GM12878 (cell line): ENCODE results near the gene MBNL1. TPM values are rescaled to one million over a fixed set of nuclear protein-coding genes. Genes with fewer than 3 reads are reported as not detected.

Source experiments
- ATAC-seq: fragments of 200-7000 bp; cut with Tn5 transposase; 3 replicates; pipeline ENCODE4 v1.9.1; 2020; ENCODE audit warnings: mild to moderate bottlenecking, moderate library complexity
- BruUV-seq: library from RNA; stranded (reverse); fragments of 400-500 nt; replicated peaks from 2 replicates; lab custom pipeline; 2021; lab: Mats Ljungman, UMichigan
- CTCF ChIA-PET: fragments of 300-600 bp; sonication (Branson Sonifier 250); formaldehyde crosslinking; extraction: SDS; loops from one replicate; lab custom pipeline; 2021; ENCODE audit warnings: inconsistent platforms; lab: Yijun Ruan, JAX
- POLR2A ChIA-PET: fragments of 350-600 bp; formaldehyde crosslinking; extraction: SDS; loops from one replicate; lab custom pipeline; 2021; ENCODE audit warnings: inconsistent platforms; lab: Charles Lee
- RAD21 ChIA-PET: fragments of 300-600 bp; sonication (Branson Sonifier 250); formaldehyde crosslinking; loops from one replicate; lab custom pipeline; 2023; ENCODE audit warnings: antibody characterized with exemption; ENCODE audit not compliant: unreplicated experiment; lab: Charles Lee
- SMC1A ChIA-PET: fragments of 300-600 bp; sonication (Branson Sonifier 250); formaldehyde crosslinking; loops from one replicate; lab custom pipeline; 2023; ENCODE audit not compliant: unreplicated experiment, uncharacterized antibody; lab: Charles Lee
- DNase-seq: peaks from one replicate; pipeline ENCODE4 v3.0.0-alpha.2; 2011; ENCODE audit warnings: low read depth, low spot score
- FAIRE-seq: peaks from 3 replicates; lab custom pipeline; 2011; peaks lifted over from hg19 to GRCh38; lab: Jason Lieb, UNC
- H2AFZ ChIP-seq: 2 replicates; pipeline ENCODE4 v1.6.0; 2011; ENCODE audit warnings: low read depth, low read length, control low read depth; ENCODE audit not compliant: control insufficient read depth
- H3K27ac ChIP-seq: 2 replicates; pipeline ENCODE4 v1.5.1; 2011; ENCODE audit warnings: control low read depth; ENCODE audit not compliant: control insufficient read depth, insufficient read depth
- H3K27me3 ChIP-seq, 2 experiments: replicated peaks in 1 of 2; 2 replicates each; pipeline versions ENCODE4 v1.6.0 to v1.6.1; 2011; ENCODE audit warnings: low read length in 1 of 2; ENCODE audit not compliant: control insufficient read depth in 2 of 2, insufficient read depth in 2 of 2
- H3K36me3 ChIP-seq, 2 experiments: 2 replicates each; pipeline ENCODE4 v1.5.1; 2011; ENCODE audit warnings: low read length in 1 of 2; ENCODE audit not compliant: control insufficient read depth in 2 of 2, insufficient read depth in 2 of 2
- H3K4me1 ChIP-seq: 2 replicates; pipeline ENCODE4 v1.6.1; 2011; ENCODE audit warnings: mild to moderate bottlenecking, low read length, moderate library complexity, mixed read lengths; ENCODE audit not compliant: control insufficient read depth, insufficient read depth
- H3K4me2 ChIP-seq: 2 replicates; pipeline ENCODE4 v1.6.0; 2011; ENCODE audit warnings: control low read depth; ENCODE audit not compliant: control insufficient read depth, insufficient read depth
- H3K4me3 ChIP-seq: fragments of 200-600 bp; sonication (generic); 2 replicates; pipeline ENCODE4 v1.5.1; 2016
- H3K79me2 ChIP-seq: 2 replicates; pipeline ENCODE4 v1.6.0; 2011; ENCODE audit warnings: low read length; ENCODE audit not compliant: control insufficient read depth, insufficient read depth
- H3K9ac ChIP-seq: 2 replicates; pipeline ENCODE4 v1.8.0; 2011; ENCODE audit warnings: low read length, control low read depth, mixed read lengths; ENCODE audit not compliant: control insufficient read depth, insufficient read depth
- H3K9me3 ChIP-seq: replicated peaks from 3 replicates; pipeline ENCODE4 v1.5.1; 2011; ENCODE audit warnings: mild to moderate bottlenecking, low read length; ENCODE audit not compliant: control insufficient read depth, insufficient read depth
- H4K20me1 ChIP-seq: 2 replicates; pipeline ENCODE4 v1.6.0; 2011; ENCODE audit not compliant: control insufficient read depth, insufficient read depth
- BACH1 ChIP-seq: fragments of 450-650 bp; IDR thresholded peaks from 2 replicates; pipeline ENCODE4 v1.6.1; 2017; ENCODE audit warnings: mild to moderate bottlenecking, borderline replicate concordance
- CTCF ChIP-seq, 3 experiments: IDR thresholded peaks in 2 of 3; conservative IDR thresholded peaks in 1 of 3; 2 replicates each; pipeline ENCODE4 v1.5.1; 2011; ENCODE audit warnings: low read depth in 3 of 3, low read length in 3 of 3, mild to moderate bottlenecking in 3 of 3, control low read depth in 2 of 3, moderate library complexity in 2 of 3, inconsistent platforms in 1 of 3, mixed read lengths in 1 of 3; ENCODE audit not compliant: control insufficient read depth in 2 of 3, insufficient read depth in 1 of 3; ENCODE audit errors: extremely low read depth in 1 of 3
- E2F4 ChIP-seq: IDR thresholded peaks from 2 replicates; pipeline ENCODE4 v1.6.1; 2012; ENCODE audit warnings: low read depth, low read length, improper control_type of control experiment
- HSF1 ChIP-seq: fragments of 150-350 bp; IDR thresholded peaks from 2 replicates; pipeline ENCODE4 v1.6.1; 2014; ENCODE audit warnings: mild to moderate bottlenecking, low read depth, low read length
- MYC ChIP-seq: IDR thresholded peaks from 2 replicates; pipeline ENCODE4 v1.6.1; 2011; ENCODE audit warnings: mild to moderate bottlenecking, low read length, moderate library complexity, inconsistent platforms; ENCODE audit not compliant: insufficient read depth, insufficient replicate concordance, insufficient read length, severe bottlenecking
- POLR2AphosphoS2 ChIP-seq: IDR thresholded peaks from 2 replicates; pipeline ENCODE4 v1.6.1; 2011; ENCODE audit warnings: low read depth, mild to moderate bottlenecking, low read length, improper control_type of control experiment, moderate library complexity
- WGBS: methylation state at CpG from one replicate; pipeline ENCODE4 v1.1.6; 2016; ENCODE audit warnings: low lambda C conversion rate; ENCODE audit not compliant: insufficient replicate concordance, insufficient coverage; ENCODE audit errors: missing lambda C conversion rate; 5-methylcytosine and 5-hydroxymethylcytosine counted together
- in situ Hi-C: fragments of 300-500 bp; cut with MboI; formaldehyde crosslinking; loops from 9 replicates; pipeline ENCODE4 v1.14.3; 2018; ENCODE audit warnings: mixed read lengths
- intact Hi-C: fragments of 100-400 bp; cut with micrococcal nuclease; formaldehyde crosslinking; loops from one replicate; pipeline ENCODE4 v1.14.2; 2022; ENCODE audit not compliant: unreplicated experiment
- polyA plus RNA-seq, 11 experiments: library from polyadenylated mRNA; depleted of rRNA in 4 of 11; unstranded in 6 of 11; stranded (reverse) in 5 of 11; fragments of >200 nt; fragmentation: Nextera tagmentation in 4 of 11; fragmentation: Illumina TruSeq in 1 of 11; extraction: Ambion mirVana in 4 of 11; extraction: Trizol in 1 of 11; gene quantifications; 1 replicate in 1 of 11; 2 replicates in 10 of 11; pipeline versions ENCODE4 v1.2.1 to v1.2.3, GENCODE V29; 2011 to 2016; ENCODE audit warnings: inconsistent platforms in 2 of 11, missing spikeins in 2 of 11, low read depth in 1 of 11
- total RNA-seq, 4 experiments: library from RNA; depleted of rRNA in 3 of 4; stranded (reverse); fragments of >200 nt in 3 of 4; fragmentation: Illumina TruSeq in 1 of 4; extraction: Trizol in 1 of 4; gene quantifications; 2 replicates each; pipeline versions ENCODE4 v1.2.1 to v1.2.3, GENCODE V29; 2013 to 2021

MBNL1 gene
- total and polyA plus RNA-seq, 10 of the 15 experiments (the other 5 are each of a cell fraction or from before 2014, with no cell fraction given) = 59.6 to 337 (median 143) TPM

GRCh38 chr3:152346058-152346457 lies 77.3 kb downstream of the MBNL1 start:
- TF ChIP-seq BACH1 = no peak
- no peak for TF ChIP-seq POLR2AphosphoS2
- no peak for TF ChIP-seq HSF1
- no peak for TF ChIP-seq E2F4
- no peak for TF ChIP-seq CTCF (IDR thresholded peaks at IDR 0.05 in 2 of 3, conservative IDR thresholded peaks at IDR 0.05 in 1 of 3; ENCODE audit: control insufficient read depth in 2 of 3, extremely low read depth in 1 of 3, insufficient read depth in 1 of 3, low read depth in 3 of 3, low read length in 3 of 3)
- no peak for TF ChIP-seq MYC
- ChIA-PET SMC1A (interaction anchor here (0.7 to 2.1 kb wide), 11 partner anchors 10 to 163 kb away, joined by 3 to 12 read pairs (median 3); no protein-coding TSS in a partner anchor), RAD21 (interaction anchor here (0.6 to 1.2 kb wide), 4 partner anchors 13 to 75 kb away, joined by 3 to 6 read pairs (median 3); no protein-coding TSS in a partner anchor), POLR2A (interaction anchor here (0.9 to 1.2 kb wide), 2 partner anchors 9 to 14 kb away, joined by 3 to 8 read pairs; no protein-coding TSS in a partner anchor), CTCF (interaction anchor here (0.6 to 2.9 kb wide), 4 partner anchors 10 to 274 kb away, joined by 3 to 14 read pairs (median 3); no protein-coding TSS in a partner anchor)
- in situ Hi-C loops (no loop called here), intact Hi-C loops (no loop called here)
- FAIRE-seq (no peak), ATAC-seq (no peak), DNase-seq (no peak)
- peaks cover 2% of the 10 kb centered on the region; the same call in 2 of the 3 replicates for H3K9me3 ChIP-seq
- 96% methylated on average over 4 of the region's 4 CpGs for WGBS
- H3K9ac ChIP-seq = no peak overlapping the region
- no peaks in the 10 kb centered on the region; the same call in 1 of the 2 replicates for H3K4me1 ChIP-seq
- no peak overlapping the region for H3K27ac ChIP-seq
- H3K4me2 ChIP-seq = no peak overlapping the region
- H3K36me3 ChIP-seq = peaks cover 3 to 22% of the 10 kb centered on the region in 2 experiments
- H4K20me1 ChIP-seq = no peaks in the 10 kb centered on the region
- H2AFZ ChIP-seq = no peak overlapping the region
- H3K79me2 ChIP-seq = peaks cover 38% of the 10 kb centered on the region
- BruUV-seq = no TSS peak
- H3K27me3 ChIP-seq = no peaks in the 10 kb centered on the region
- H3K4me3 ChIP-seq = no peak overlapping the region
